ENCODE results near the gene DCDC2C.
A peak's percentile ranks its signal among the peaks of the same experiment; 100 is the strongest.

The DCDC2C gene

DNA sequence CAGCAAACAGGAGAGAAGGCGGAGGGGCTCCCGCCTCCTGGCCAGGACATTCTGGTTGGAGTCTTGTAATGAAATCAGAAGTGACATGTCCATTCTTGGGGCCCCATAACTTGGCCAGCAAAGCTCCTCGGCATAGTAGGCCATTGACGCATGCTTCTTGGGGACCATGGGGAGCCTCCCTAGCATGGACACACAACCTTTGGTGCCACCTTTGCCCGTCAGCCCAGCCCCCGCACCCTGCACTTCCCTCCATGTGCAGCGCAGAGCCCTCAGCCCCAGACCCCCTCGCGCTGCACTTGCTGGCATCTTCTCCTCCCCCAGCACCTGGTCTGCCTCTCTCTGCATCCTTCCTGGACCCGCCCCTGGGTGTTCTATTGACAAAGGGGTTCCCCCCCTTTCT is 23.1 kb downstream of the DCDC2C start:
- Histone ChIP-seq H2AFZ (ENCODE audit: low read depth) (no peak overlapping the region), H3K27me3 (ENCODE audit: insufficient read depth, low read depth) (no peaks in the 10 kb centered on the region)

DNA sequence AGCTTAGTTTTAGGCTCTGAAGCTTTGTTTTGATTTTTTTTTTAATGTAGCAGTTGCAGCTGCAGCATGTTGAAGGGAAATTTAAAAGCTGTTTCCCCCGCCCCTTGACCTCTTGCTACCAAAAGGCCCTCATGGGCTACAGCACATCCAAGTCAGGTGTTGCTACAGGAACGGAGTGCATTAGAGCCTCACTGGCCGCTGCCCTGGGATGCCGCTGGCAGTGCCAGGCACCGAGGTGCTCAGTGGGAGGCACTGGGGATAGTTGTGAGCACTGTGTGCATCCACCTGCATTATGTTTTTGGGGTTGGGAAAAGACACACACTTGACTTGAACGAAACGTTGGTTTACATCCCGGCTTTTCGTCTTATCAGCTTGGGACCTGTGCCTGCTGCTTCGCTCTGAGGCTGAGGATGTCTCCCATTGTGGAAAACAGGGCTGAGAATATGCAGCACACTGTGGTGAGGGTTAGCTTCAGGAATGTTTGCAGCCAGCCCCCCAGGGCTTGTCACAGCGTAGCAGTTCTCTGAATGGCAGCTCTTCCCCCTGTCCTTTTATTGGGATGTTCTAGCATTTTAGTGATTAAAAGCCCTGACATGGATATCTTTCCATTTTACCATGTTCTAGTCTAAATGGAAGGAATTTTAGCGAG is 24.1 kb downstream of the DCDC2C start:
- Histone ChIP-seq H3K36me3 (ENCODE audit: insufficient read depth) (no peaks in the 10 kb centered on the region), H3K4me3 (IDR thresholded peaks at IDR 0.05; ENCODE audit: insufficient read depth, low read depth, low read length) (no peak overlapping the region), H4K20me1 (ENCODE audit: insufficient read depth) (no peaks in the 10 kb centered on the region), H3K27me3 (ENCODE audit: insufficient read depth, low read depth) (no peaks in the 10 kb centered on the region), H3K27ac (no peak overlapping the region), H3K4me2 (no peak overlapping the region), H2AFZ (ENCODE audit: low read depth) (peak overlapping the region; percentile 28; the same call in 1 of the 2 replicates), H3K9ac (no peak overlapping the region), H3K4me1 (ENCODE audit: low read depth, poor library complexity, severe bottlenecking) (no peaks in the 10 kb centered on the region), H3K79me2 (ENCODE audit: insufficient read depth, low read depth) (no peaks in the 10 kb centered on the region)
- TF ChIP-seq, protein P1, sequence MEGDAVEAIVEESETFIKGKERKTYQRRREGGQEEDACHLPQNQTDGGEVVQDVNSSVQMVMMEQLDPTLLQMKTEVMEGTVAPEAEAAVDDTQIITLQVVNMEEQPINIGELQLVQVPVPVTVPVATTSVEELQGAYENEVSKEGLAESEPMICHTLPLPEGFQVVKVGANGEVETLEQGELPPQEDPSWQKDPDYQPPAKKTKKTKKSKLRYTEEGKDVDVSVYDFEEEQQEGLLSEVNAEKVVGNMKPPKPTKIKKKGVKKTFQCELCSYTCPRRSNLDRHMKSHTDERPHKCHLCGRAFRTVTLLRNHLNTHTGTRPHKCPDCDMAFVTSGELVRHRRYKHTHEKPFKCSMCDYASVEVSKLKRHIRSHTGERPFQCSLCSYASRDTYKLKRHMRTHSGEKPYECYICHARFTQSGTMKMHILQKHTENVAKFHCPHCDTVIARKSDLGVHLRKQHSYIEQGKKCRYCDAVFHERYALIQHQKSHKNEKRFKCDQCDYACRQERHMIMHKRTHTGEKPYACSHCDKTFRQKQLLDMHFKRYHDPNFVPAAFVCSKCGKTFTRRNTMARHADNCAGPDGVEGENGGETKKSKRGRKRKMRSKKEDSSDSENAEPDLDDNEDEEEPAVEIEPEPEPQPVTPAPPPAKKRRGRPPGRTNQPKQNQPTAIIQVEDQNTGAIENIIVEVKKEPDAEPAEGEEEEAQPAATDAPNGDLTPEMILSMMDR (conservative IDR thresholded peaks at IDR 0.05; ENCODE audit: low read depth, low read length) = no peak

More for the DNA sequence above, 23.1 kb downstream of the DCDC2C start:
- TF ChIP-seq, protein P1 (conservative IDR thresholded peaks at IDR 0.05; ENCODE audit: low read depth, low read length) = no peak
- H3K4me2 ChIP-seq = no peak overlapping the region
- H3K36me3 ChIP-seq (ENCODE audit: insufficient read depth) = no peaks in the 10 kb centered on the region
- no peaks in the 10 kb centered on the region for H4K20me1 ChIP-seq (ENCODE audit: insufficient read depth)
- no peaks in the 10 kb centered on the region for H3K79me2 ChIP-seq (ENCODE audit: insufficient read depth, low read depth)
- no peak overlapping the region for H3K9ac ChIP-seq
- H3K27ac ChIP-seq = no peak overlapping the region
- no peak overlapping the region for H3K4me3 ChIP-seq (IDR thresholded peaks at IDR 0.05; ENCODE audit: insufficient read depth, low read depth, low read length)
- H3K4me1 ChIP-seq (ENCODE audit: low read depth, poor library complexity, severe bottlenecking) = no peaks in the 10 kb centered on the region

DNA sequence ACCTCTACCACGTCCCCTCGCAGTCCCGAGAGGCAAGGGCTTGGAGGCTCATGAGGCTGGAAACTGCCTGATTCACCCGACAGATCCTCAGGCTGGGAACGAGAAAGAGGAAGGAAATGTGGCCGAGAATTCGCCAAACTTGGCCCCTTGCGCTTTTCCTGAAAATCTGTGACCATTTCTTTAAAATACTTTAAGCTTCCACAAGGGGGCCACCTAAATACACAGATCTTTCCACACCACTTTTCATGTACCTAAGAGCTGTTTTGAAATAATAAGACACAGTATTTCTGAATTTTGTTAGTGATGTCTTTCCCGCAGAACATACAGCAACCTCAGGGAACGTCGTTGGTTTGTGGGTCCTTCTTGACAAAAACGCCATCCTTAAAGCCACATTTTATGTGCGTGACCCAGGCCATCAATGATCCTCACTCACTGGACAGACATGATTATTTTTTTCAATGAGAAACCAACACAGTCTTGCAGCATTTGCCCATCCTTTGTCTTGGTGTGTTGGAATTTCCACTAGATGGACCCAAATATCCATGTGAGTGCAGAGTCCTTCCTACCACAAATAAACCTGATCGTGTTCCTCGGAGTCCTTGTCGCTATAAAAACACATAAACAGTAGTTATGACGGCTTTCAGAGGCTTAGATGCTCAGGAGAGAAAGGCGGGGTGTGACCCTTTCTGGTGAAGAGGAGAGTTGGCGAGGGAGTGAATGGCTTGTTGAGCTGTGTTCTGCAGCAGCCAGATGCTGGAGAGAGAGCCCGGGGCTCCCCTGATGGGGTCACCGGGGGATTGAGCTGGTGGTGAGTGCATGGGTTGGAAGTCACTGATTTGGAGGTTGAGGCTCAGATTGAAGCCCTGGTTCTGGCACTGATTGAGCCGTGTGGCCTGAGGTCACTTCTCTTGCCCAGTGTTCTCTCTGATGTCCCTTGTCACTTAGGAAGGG is 25.0 kb downstream of the DCDC2C start:
- Histone ChIP-seq H3K9ac (no peak overlapping the region), H3K27ac (no peak overlapping the region), H3K4me1 (ENCODE audit: low read depth, poor library complexity, severe bottlenecking) (no peaks in the 10 kb centered on the region), H3K36me3 (ENCODE audit: insufficient read depth) (no peaks in the 10 kb centered on the region), H3K27me3 (ENCODE audit: insufficient read depth, low read depth) (no peaks in the 10 kb centered on the region), H3K4me2 (no peak overlapping the region), H3K4me3 (IDR thresholded peaks at IDR 0.05; ENCODE audit: insufficient read depth, low read depth, low read length) (no peak overlapping the region), H2AFZ (ENCODE audit: low read depth) (peak overlapping the region; percentile 28; the same call in 1 of the 2 replicates), H4K20me1 (ENCODE audit: insufficient read depth) (no peaks in the 10 kb centered on the region), H3K79me2 (ENCODE audit: insufficient read depth, low read depth) (no peaks in the 10 kb centered on the region)
- TF ChIP-seq, protein P1 (conservative IDR thresholded peaks at IDR 0.05; ENCODE audit: low read depth, low read length) = peak; percentile 85

DNA sequence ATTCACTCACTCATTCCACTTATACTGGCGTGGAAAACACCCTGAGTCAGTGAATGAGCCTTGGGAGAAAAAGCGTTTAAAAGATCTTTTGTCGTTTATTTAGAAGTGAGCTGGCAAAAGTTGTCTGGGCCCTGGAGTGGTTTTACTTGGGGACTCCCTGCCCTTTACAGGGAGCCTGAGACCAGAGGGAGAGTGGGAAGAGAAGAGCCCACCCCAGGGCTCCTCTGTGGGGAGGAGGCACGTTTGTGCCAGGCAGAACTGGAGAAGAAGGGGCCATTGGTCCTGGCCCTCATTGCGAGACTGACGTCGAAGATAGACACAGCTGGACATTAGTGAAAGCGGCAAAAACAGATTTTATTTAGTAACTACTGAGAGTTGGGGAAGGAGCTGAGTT is 25.7 kb downstream of the DCDC2C start:
- Histone ChIP-seq H3K4me1 (ENCODE audit: low read depth, poor library complexity, severe bottlenecking) (no peaks in the 10 kb centered on the region), H3K4me3 (IDR thresholded peaks at IDR 0.05; ENCODE audit: insufficient read depth, low read depth, low read length) (no peak overlapping the region)
- TF ChIP-seq, protein P1 (conservative IDR thresholded peaks at IDR 0.05; ENCODE audit: low read depth, low read length) = no peak

More for the DNA sequence above, 25.7 kb downstream of the DCDC2C start:
- no peaks in the 10 kb centered on the region for H3K79me2 ChIP-seq (ENCODE audit: insufficient read depth, low read depth)
- H3K27ac ChIP-seq = no peak overlapping the region
- no peak overlapping the region for H3K4me2 ChIP-seq
- no peaks in the 10 kb centered on the region for H3K27me3 ChIP-seq (ENCODE audit: insufficient read depth, low read depth)
- H3K9ac ChIP-seq = no peak overlapping the region
- H3K36me3 ChIP-seq (ENCODE audit: insufficient read depth) = no peaks in the 10 kb centered on the region
- H2AFZ ChIP-seq (ENCODE audit: low read depth) = no peak overlapping the region
- no peaks in the 10 kb centered on the region for H4K20me1 ChIP-seq (ENCODE audit: insufficient read depth)
